ENCODE results near the gene SETMAR.
"Not testable (repeated sequence)": the region's sequence is repeated elsewhere in the genome, so short reads cannot be mapped to it uniquely, and the experiment has no call there.

The SETMAR gene

GRCh38 chr3:4281991-4282390 is 21.2 kb upstream of the SETMAR start:
- ChIA-PET POLR2A (ENCODE audit: low non-redundant PET) (no interaction called here), CTCF (no interaction called here)
- TF ChIP-seq CTCF (conservative IDR thresholded peaks at IDR 0.05; ENCODE audit: low read depth), result no peak
- no peak overlapping the region for H3K27ac ChIP-seq
- DNase-seq (ENCODE audit: low spot score), result no peak

- ChIA-PET POLR2A (ENCODE audit: low non-redundant PET) (no interaction called here), CTCF (no interaction called here)
- DNase-seq (ENCODE audit: low spot score), result no peak
- no peak overlapping the region for H3K27ac ChIP-seq
- TF ChIP-seq CTCF (conservative IDR thresholded peaks at IDR 0.05; ENCODE audit: low read depth), result no peak
Measured at GRCh38 chr3:4284865-4285264, 18.3 kb upstream of the SETMAR start.

DNA sequence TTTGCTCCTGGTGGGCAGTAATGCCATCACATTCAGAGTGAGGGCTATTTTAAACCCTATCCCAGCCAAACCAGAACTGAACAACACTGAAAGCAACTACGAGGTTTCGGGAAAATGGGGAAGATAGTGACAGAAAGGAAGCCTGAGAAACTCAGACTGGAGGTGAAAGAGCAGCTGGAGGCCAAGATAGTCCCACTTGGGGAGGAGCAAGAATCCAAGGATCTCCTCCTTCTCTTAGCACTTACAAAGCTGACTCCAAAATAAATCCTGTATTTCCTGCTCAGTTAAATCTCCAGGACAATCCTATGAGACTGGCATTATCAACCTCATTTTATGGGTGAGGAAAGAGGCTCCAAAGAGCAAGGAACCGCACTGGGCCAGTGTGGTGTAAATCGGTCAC is 14.1 kb upstream of the SETMAR start:
- H3K27ac ChIP-seq, result no peak overlapping the region
- ChIA-PET POLR2A (ENCODE audit: low non-redundant PET) (no interaction called here), CTCF (interaction anchor here (0.6 kb wide), 1 partner anchor 385 kb away, joined by 4 read pairs; no protein-coding TSS in a partner anchor)
- no peak for DNase-seq (ENCODE audit: low spot score)
- TF ChIP-seq CTCF (conservative IDR thresholded peaks at IDR 0.05; ENCODE audit: low read depth), result no peak

DNA sequence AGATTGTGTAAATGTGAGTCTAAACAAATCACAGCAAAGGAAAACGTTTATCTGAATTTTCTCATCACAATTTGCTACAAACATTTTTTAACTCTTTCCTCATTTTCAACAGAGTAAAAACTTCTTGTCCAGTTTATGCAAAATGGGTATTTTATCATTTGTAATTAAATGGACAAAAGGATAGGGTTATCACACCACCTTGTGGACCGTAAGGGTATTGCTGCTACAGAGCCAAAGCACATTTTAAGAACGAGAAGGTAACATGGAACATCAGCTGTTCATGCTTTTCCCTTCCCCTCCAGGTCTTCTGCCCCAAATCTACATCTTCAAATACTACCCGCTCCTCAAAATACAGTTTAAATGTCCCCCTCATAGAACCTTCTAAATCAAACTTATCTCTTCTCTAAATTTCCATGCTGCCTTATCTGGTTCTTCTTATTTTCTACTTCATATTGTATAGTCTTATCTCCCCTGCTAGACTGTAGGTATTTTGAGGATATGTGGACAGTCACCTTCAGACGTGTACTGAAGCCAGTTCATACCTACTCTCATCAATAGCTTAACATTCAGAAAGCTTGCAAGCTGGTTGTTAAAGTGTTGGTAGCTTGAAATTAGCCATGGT is 12.8 kb upstream of the SETMAR start:
- TF ChIP-seq CTCF (conservative IDR thresholded peaks at IDR 0.05; ENCODE audit: low read depth), result peak; percentile 92
- ChIA-PET CTCF (interaction anchor here (0.6 to 0.8 kb wide), 7 partner anchors 19 to 1097 kb away, joined by 3 to 5 read pairs (median 4); no protein-coding TSS in a partner anchor), POLR2A (ENCODE audit: low non-redundant PET) (interaction anchor here (0.6 kb wide), 1 partner anchor 51 kb away, joined by 4 read pairs; no protein-coding TSS in a partner anchor)
- H3K27ac ChIP-seq, result no peak overlapping the region
- DNase-seq (ENCODE audit: low spot score), result peak; percentile 20

DNA sequence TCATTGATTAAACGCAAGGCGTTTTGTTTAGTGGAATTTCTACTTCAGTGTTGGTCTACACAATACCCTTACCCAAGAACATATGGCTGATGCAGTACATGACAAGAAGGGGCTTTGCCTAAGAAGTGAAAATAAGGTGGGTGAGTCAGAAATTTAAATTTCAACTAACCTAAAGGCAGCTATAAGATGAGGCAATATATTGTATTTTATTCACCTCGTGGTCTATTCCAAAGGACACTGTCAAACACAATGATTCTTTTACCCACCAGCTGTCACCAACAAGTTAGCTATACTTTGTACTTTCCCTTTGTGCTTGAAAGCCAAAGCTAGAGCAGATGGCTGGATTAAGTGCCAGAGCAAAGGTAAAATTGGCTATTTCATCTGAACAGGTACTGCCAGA is 10.9 kb upstream of the SETMAR start:
- H3K27ac ChIP-seq, result no peak overlapping the region
- POLR2A ChIA-PET (ENCODE audit: low non-redundant PET), result no interaction called here
- CTCF ChIA-PET, result interaction anchor here (0.8 kb wide), 1 partner anchor 1096 kb away, joined by 3 read pairs; no protein-coding TSS in a partner anchor
- no peak for DNase-seq (ENCODE audit: low spot score)
- TF ChIP-seq CTCF (conservative IDR thresholded peaks at IDR 0.05; ENCODE audit: low read depth), result no peak

GRCh38 chr3:4294616-4295327 is 8.4 kb upstream of the SETMAR start:
- ChIA-PET CTCF (interaction anchor here (0.6 kb wide), 1 partner anchor 193 kb away, joined by 3 read pairs; no protein-coding TSS in a partner anchor), POLR2A (ENCODE audit: low non-redundant PET) (no interaction called here)
- no peak for DNase-seq (ENCODE audit: low spot score)
- TF ChIP-seq CTCF (conservative IDR thresholded peaks at IDR 0.05; ENCODE audit: low read depth), result no peak
- H3K27ac ChIP-seq, result no peak overlapping the region

GRCh38 chr3:4296454-4296853 is 6.7 kb upstream of the SETMAR start:
- CTCF ChIA-PET, result interaction anchor here (0.6 kb wide), 1 partner anchor 1134 kb away, joined by 5 read pairs; no protein-coding TSS in a partner anchor
- POLR2A ChIA-PET (ENCODE audit: low non-redundant PET); H3K27ac ChIP-seq; DNase-seq (ENCODE audit: low spot score): not testable (repeated sequence)
